ENCODE results near the gene COL4A4. TPM values are rescaled to one million over a fixed set of nuclear protein-coding genes. Genes with fewer than 3 reads are reported as not detected.

The COL4A4 gene
- 1.7 and 3.0 TPM in 2 replicates for total RNA-seq
- 0.47 and 0.79 TPM in 2 replicates for polyA plus RNA-seq

DNA sequence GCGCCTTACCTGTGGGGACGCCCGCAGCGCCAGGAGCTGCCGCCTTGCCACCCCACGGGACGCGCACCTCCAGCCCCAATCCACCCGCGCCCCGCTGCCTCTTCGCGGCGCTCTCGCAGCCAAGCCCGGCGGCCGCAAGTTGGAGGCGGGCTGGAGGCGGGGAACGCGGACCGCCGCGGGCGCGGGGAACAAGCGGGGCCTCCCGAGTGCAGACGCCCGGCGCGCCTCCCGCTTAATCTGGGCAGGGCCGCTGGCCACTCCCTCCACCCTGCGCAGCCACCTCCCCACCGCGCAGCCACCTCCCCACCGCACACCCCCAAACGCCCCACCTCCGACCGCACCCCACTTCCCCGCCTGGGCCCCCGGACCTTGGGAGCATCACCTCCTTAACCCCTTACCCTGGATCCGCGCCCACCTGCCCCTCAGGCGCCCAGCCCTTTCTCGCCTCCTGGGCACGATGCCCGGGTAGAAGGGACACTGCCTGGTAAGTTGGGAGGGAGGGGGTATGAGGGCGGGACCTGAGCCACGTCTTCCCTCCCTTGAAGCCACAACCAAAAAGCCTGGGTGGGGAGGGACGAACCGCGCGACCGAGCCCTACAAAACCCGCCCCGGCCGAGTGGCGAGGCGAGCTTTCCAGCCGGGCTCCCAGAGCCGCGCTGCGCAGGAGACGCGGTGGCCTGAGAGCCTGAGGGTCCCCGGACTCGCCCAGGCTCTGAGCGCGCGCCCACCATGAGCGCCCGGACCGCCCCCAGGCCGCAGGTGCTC is at the start of gene COL4A4, which contains the start of gene COL4A3:
TSS of gene COL4A4 (minus strand) at position 208 of the 765 bp plus-strand sequence. CDS start 16,722 bp downstream, outside the sequence.
TSS of gene COL4A3 (plus strand) at position 627 of the 765 bp plus-strand sequence. CDS start at position 730, 103 bp downstream.
- no peaks in the 10 kb centered on the region for H3K9me2 ChIP-seq (replicated peaks; ENCODE audit: insufficient read depth)
- H3K36me3 ChIP-seq (replicated peaks; ENCODE audit: insufficient read depth, low read depth) = no peaks in the 10 kb centered on the region
- no peak for TF ChIP-seq EZH2 (IDR thresholded peaks at IDR 0.05; ENCODE audit: borderline replicate concordance)
- no peak for TF ChIP-seq EZH2phosphoT487 (IDR thresholded peaks at IDR 0.05; ENCODE audit: low read depth, severe bottlenecking, unreplicated experiment)
- TF ChIP-seq, protein P1, sequence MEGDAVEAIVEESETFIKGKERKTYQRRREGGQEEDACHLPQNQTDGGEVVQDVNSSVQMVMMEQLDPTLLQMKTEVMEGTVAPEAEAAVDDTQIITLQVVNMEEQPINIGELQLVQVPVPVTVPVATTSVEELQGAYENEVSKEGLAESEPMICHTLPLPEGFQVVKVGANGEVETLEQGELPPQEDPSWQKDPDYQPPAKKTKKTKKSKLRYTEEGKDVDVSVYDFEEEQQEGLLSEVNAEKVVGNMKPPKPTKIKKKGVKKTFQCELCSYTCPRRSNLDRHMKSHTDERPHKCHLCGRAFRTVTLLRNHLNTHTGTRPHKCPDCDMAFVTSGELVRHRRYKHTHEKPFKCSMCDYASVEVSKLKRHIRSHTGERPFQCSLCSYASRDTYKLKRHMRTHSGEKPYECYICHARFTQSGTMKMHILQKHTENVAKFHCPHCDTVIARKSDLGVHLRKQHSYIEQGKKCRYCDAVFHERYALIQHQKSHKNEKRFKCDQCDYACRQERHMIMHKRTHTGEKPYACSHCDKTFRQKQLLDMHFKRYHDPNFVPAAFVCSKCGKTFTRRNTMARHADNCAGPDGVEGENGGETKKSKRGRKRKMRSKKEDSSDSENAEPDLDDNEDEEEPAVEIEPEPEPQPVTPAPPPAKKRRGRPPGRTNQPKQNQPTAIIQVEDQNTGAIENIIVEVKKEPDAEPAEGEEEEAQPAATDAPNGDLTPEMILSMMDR (IDR thresholded peaks at IDR 0.05; ENCODE audit: poor library complexity) = no peak
- peak within 1 kb of the TSS; percentile 71 for H2AFZ ChIP-seq
- no peak within 1 kb of the TSS for H3K27ac ChIP-seq
- peaks cover 87% of the 10 kb centered on the region for H3K27me3 ChIP-seq
- no peaks in the 10 kb centered on the region for H4K20me1 ChIP-seq (ENCODE audit: insufficient read depth, poor library complexity, severe bottlenecking)
- peak; percentile 60 for DNase-seq (ENCODE audit: low spot score)
- peak within 1 kb of the TSS; percentile 99 for H3K4me2 ChIP-seq
- 2% methylated on average over 19 of the region's 77 CpGs for WGBS (ENCODE audit: low lambda C conversion rate, missing lambda C conversion rate)
- no peaks in the 10 kb centered on the region for H3K79me2 ChIP-seq
- no peaks in the 10 kb centered on the region for H3K9me3 ChIP-seq (ENCODE audit: low read depth)
- peaks cover 6% of the 10 kb centered on the region for H3K4me1 ChIP-seq (ENCODE audit: insufficient read depth)
- peak within 1 kb of the TSS; percentile 74 for H3K4me3 ChIP-seq

- no peak overlapping the region for H2AFZ ChIP-seq
- TF ChIP-seq EZH2 (IDR thresholded peaks at IDR 0.05; ENCODE audit: borderline replicate concordance) = no peak
- TF ChIP-seq, protein P1 (IDR thresholded peaks at IDR 0.05; ENCODE audit: poor library complexity) = no peak
- no peak for TF ChIP-seq EZH2phosphoT487 (IDR thresholded peaks at IDR 0.05; ENCODE audit: low read depth, severe bottlenecking, unreplicated experiment)
- H3K79me2 ChIP-seq = no peaks in the 10 kb centered on the region
- no peak overlapping the region for H3K4me2 ChIP-seq
- no peaks in the 10 kb centered on the region for H3K4me1 ChIP-seq (ENCODE audit: insufficient read depth)
- H3K4me3 ChIP-seq = no peak overlapping the region
- 54% methylated on average over 2 of the region's 2 CpGs for WGBS (ENCODE audit: low lambda C conversion rate, missing lambda C conversion rate)
- no peak overlapping the region for H3K27ac ChIP-seq
- no peaks in the 10 kb centered on the region for H4K20me1 ChIP-seq (ENCODE audit: insufficient read depth, poor library complexity, severe bottlenecking)
- H3K36me3 ChIP-seq (replicated peaks; ENCODE audit: insufficient read depth, low read depth) = no peaks in the 10 kb centered on the region
- no peak for DNase-seq (ENCODE audit: low spot score)
- H3K27me3 ChIP-seq = no peaks in the 10 kb centered on the region
- H3K9me3 ChIP-seq (ENCODE audit: low read depth) = no peaks in the 10 kb centered on the region
- H3K9me2 ChIP-seq (replicated peaks; ENCODE audit: insufficient read depth) = no peaks in the 10 kb centered on the region
These were observed 43.6 kb upstream of the COL4A4 start for GRCh38 chr2:227207573-227207972.

DNA sequence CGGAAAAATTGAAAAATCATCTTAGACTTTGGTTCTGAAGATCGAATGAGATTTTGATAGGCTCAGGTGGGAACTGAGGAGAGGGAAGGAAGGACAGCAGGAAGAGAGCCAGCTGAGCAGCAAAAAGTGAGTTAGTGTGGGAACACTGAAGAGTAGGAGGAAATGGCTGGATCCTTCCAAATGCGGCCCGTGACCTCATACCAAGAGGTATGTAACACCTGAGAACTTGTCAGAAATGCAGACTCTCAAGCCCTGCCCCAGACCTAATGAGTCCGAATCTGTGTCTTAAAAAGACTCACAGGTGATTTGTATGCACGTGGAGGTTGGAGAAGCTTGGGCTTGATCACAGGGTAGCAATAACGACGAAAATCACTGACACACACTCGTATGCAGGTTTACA is 42.4 kb upstream of the COL4A4 start:
- Histone ChIP-seq H4K20me1 (ENCODE audit: insufficient read depth, poor library complexity, severe bottlenecking) (no peaks in the 10 kb centered on the region), H3K79me2 (no peaks in the 10 kb centered on the region), H3K9me2 (replicated peaks; ENCODE audit: insufficient read depth) (no peaks in the 10 kb centered on the region), H2AFZ (no peak overlapping the region), H3K27ac (no peak overlapping the region), H3K27me3 (no peaks in the 10 kb centered on the region), H3K9me3 (ENCODE audit: low read depth) (no peaks in the 10 kb centered on the region), H3K4me1 (ENCODE audit: insufficient read depth) (no peaks in the 10 kb centered on the region), H3K4me2 (no peak overlapping the region), H3K4me3 (no peak overlapping the region), H3K36me3 (replicated peaks; ENCODE audit: insufficient read depth, low read depth) (no peaks in the 10 kb centered on the region)
- no peak for DNase-seq (ENCODE audit: low spot score)
- WGBS (ENCODE audit: low lambda C conversion rate, missing lambda C conversion rate) = 88% methylated on average over 9 of the region's 9 CpGs
- TF ChIP-seq, protein P1 (IDR thresholded peaks at IDR 0.05; ENCODE audit: poor library complexity) = no peak
- TF ChIP-seq EZH2 (IDR thresholded peaks at IDR 0.05; ENCODE audit: borderline replicate concordance) (no peak), EZH2phosphoT487 (IDR thresholded peaks at IDR 0.05; ENCODE audit: low read depth, severe bottlenecking, unreplicated experiment) (no peak)
